Measurements from ENCODE around the gene QSOX2. TPM values are rescaled to one million over a fixed set of nuclear protein-coding genes. Genes with fewer than 3 reads are reported as not detected.

QSOX2 gene
- total and polyA plus RNA-seq, 4 donors = 0.79 to 12.7 (median 4.3) TPM

- no peak overlapping the region for H3K4me3 ChIP-seq (ENCODE audit: low read depth in 1 of 3, low read length in 3 of 3)
- peaks cover 0 to 4% (median 2%) of the 10 kb centered on the region in 4 donors for H3K4me1 ChIP-seq (ENCODE audit: control insufficient read depth in 4 of 4, insufficient read depth in 4 of 4, low read length in 3 of 4)
- H3K9me3 ChIP-seq (ENCODE audit: control insufficient read depth in 4 of 4, low read length in 3 of 4) = no peaks in the 10 kb centered on the region
- TF ChIP-seq ZBTB33 (IDR thresholded peaks at IDR 0.05) (no peak), EGR1 (IDR thresholded peaks at IDR 0.05; ENCODE audit: low read depth in 2 of 2) (no peak), SP1 (IDR thresholded peaks at IDR 0.05) (no peak), FOXA2 (IDR thresholded peaks at IDR 0.05) (no peak), NR2F2 (IDR thresholded peaks at IDR 0.05) (no peak), YY1 (IDR thresholded peaks at IDR 0.05) (no peak), RAD21 (IDR thresholded peaks at IDR 0.05) (no peak), MAX (IDR thresholded peaks at IDR 0.05) (no peak), HNF4A (conservative IDR thresholded peaks at IDR 0.05) (no peak), HNF4G (IDR thresholded peaks at IDR 0.05) (no peak)
- H3K27ac ChIP-seq (ENCODE audit: low read depth in 1 of 2, low read length in 2 of 2) = no peak overlapping the region
- no peaks in the 10 kb centered on the region for H3K36me3 ChIP-seq (ENCODE audit: control insufficient read depth in 4 of 4, insufficient read depth in 3 of 4, low read depth in 1 of 4, low read length in 3 of 4)
- DNase-seq (ENCODE audit: low spot score) = no peak
- H3K27me3 ChIP-seq (ENCODE audit: control insufficient read depth in 4 of 4, insufficient read depth in 4 of 4, low read length in 3 of 4) = no peaks in the 10 kb centered on the region
- no peak overlapping the region for H3K9ac ChIP-seq (ENCODE audit: low read depth in 1 of 2, low read length in 2 of 2)
- WGBS = 69% methylated on average over 30 of the region's 30 CpGs
Observed at GRCh38 chr9:136249877-136250559, 4.4 kb upstream of the QSOX2 start.

GRCh38 chr9:136248951-136249876 is 3.6 kb upstream of the QSOX2 start:
- Histone ChIP-seq H3K27ac (ENCODE audit: low read depth in 1 of 2, low read length in 2 of 2) (no peak overlapping the region), H3K36me3 (ENCODE audit: control insufficient read depth in 4 of 4, insufficient read depth in 3 of 4, low read depth in 1 of 4, low read length in 3 of 4) (no peaks in the 10 kb centered on the region), H3K9me3 (ENCODE audit: control insufficient read depth in 4 of 4, low read length in 3 of 4) (no peaks in the 10 kb centered on the region), H3K4me3 (ENCODE audit: low read depth in 1 of 3, low read length in 3 of 3) (no peak overlapping the region), H3K27me3 (ENCODE audit: control insufficient read depth in 4 of 4, insufficient read depth in 4 of 4, low read length in 3 of 4) (no peaks in the 10 kb centered on the region), H3K4me1 (ENCODE audit: control insufficient read depth in 4 of 4, insufficient read depth in 4 of 4, low read length in 3 of 4) (peaks cover 3 to 11% (median 9%) of the 10 kb centered on the region in 4 donors), H3K9ac (ENCODE audit: low read depth in 1 of 2, low read length in 2 of 2) (no peak overlapping the region)
- DNase-seq (ENCODE audit: low spot score) = no peak
- TF ChIP-seq HNF4A (conservative IDR thresholded peaks at IDR 0.05) = no peak
- no peak for TF ChIP-seq MAX (IDR thresholded peaks at IDR 0.05)
- TF ChIP-seq CTCF (IDR thresholded peaks at IDR 0.05; ENCODE audit: low read depth, low read length, missing input control) = no peak
- no peak for TF ChIP-seq YY1 (IDR thresholded peaks at IDR 0.05)
- 84% methylated on average over 30 of the region's 30 CpGs for WGBS

Data from liver (tissue), 9 donors.